HG03565 (cell line): ENCODE measurements around the gene ANKRD13A.
A peak's percentile ranks its signal among the peaks of the same experiment; 100 is the strongest.
"Not testable (repeated sequence)": the region's sequence is repeated elsewhere in the genome, so short reads cannot be mapped to it uniquely, and the experiment has no call there.

ENCODE experiments used
- ATAC-seq: cut with Tn5 transposase; IDR thresholded peaks from one replicate; pipeline ENCODE4 v1.9.1; 2021; ENCODE audit warnings: mild to moderate bottlenecking, moderate library complexity; ENCODE audit not compliant: unreplicated experiment

The ANKRD13A gene

GRCh38 chr12:110047297-110047940 lies 48.2 kb downstream of the ANKRD13A start:
- no peak for ATAC-seq

- ATAC-seq = peak; percentile 97
Measured at GRCh38 chr12:110048242-110049027, 49.2 kb downstream of the ANKRD13A start, which contains the start of gene C12orf76. TSS of gene C12orf76 (minus strand) at chr12:110048522. CDS start at chr12:110048495, 27 bp downstream.

GRCh38 chr12:110049034-110049433 lies 49.8 kb downstream of the ANKRD13A start:
- not testable (repeated sequence) for ATAC-seq

- ATAC-seq = not testable (repeated sequence)
Measured at GRCh38 chr12:110049666-110050065, 50.4 kb downstream of the ANKRD13A start.

GRCh38 chr12:110050927-110051326 lies 51.7 kb downstream of the ANKRD13A start:
- no peak for ATAC-seq

GRCh38 chr12:110055375-110056352 lies 56.4 kb downstream of the ANKRD13A start:
- ATAC-seq = not testable (repeated sequence)

- ATAC-seq = not testable (repeated sequence)
Measured at GRCh38 chr12:110056643-110057042, 57.4 kb downstream of the ANKRD13A start.

- no peak for ATAC-seq
Measured at GRCh38 chr12:110058875-110059615, 59.8 kb downstream of the ANKRD13A start.

GRCh38 chr12:110059651-110060000 lies 60.4 kb downstream of the ANKRD13A start:
- no peak for ATAC-seq

- ATAC-seq = no peak
Measured at GRCh38 chr12:110062241-110062640, 63.0 kb downstream of the ANKRD13A start.

- no peak for ATAC-seq
Measured at GRCh38 chr12:110065540-110065939, 66.3 kb downstream of the ANKRD13A start.

- ATAC-seq = no peak
Measured at GRCh38 chr12:110067531-110067930, 68.3 kb downstream of the ANKRD13A start.

GRCh38 chr12:110068115-110068514 lies 68.9 kb downstream of the ANKRD13A start:
- ATAC-seq = not testable (repeated sequence)

- no peak for ATAC-seq
Measured at GRCh38 chr12:110068654-110069053, 69.4 kb downstream of the ANKRD13A start.

- ATAC-seq = no peak
Measured at GRCh38 chr12:110071504-110071903, 72.3 kb downstream of the ANKRD13A start.

- ATAC-seq = no peak
Measured at GRCh38 chr12:110071967-110072366, 72.7 kb downstream of the ANKRD13A start.

GRCh38 chr12:110072636-110073035 lies 73.4 kb downstream of the ANKRD13A start:
- ATAC-seq = not testable (repeated sequence)

- ATAC-seq = no peak
Measured at GRCh38 chr12:110073049-110073831, 74.0 kb downstream of the ANKRD13A start.

GRCh38 chr12:110074089-110074488 lies 74.9 kb downstream of the ANKRD13A start:
- ATAC-seq = no peak

GRCh38 chr12:110075880-110076279 lies 76.7 kb downstream of the ANKRD13A start:
- ATAC-seq = no peak
